ENCODE measurements around the gene CAMK2B. TPM values are rescaled to one million over a fixed set of nuclear protein-coding genes. Genes with fewer than 3 reads are reported as not detected.

CAMK2B gene
- total RNA-seq, 1 donor from 2014 or later: 3.2 TPM

GRCh38 chr7:44228571-44229350, 96.6 kb downstream of the CAMK2B start:
- Histone ChIP-seq H3K4me3 (no peak overlapping the region), H3K36me3 (no peaks in the 10 kb centered on the region), H3K9me3 (no peaks in the 10 kb centered on the region), H3K4me1 (no peaks in the 10 kb centered on the region), H3K27me3 (no peaks in the 10 kb centered on the region), H3K27ac (no peak overlapping the region)
- no peak for TF ChIP-seq CTCF (IDR thresholded peaks at IDR 0.05)
- intact Hi-C loops (cut with DNase I): no loop called here
- DNase-seq (ENCODE audit: low spot score in 2 of 2): no peak

- no peaks in the 10 kb centered on the region for H3K9me3 ChIP-seq
- H3K4me3 ChIP-seq: no peak overlapping the region
- no peak for DNase-seq (ENCODE audit: low spot score in 2 of 2)
- intact Hi-C loops (cut with DNase I): no loop called here
- H3K36me3 ChIP-seq: no peaks in the 10 kb centered on the region
- TF ChIP-seq CTCF (IDR thresholded peaks at IDR 0.05): no peak
- no peak overlapping the region for H3K27ac ChIP-seq
- H3K27me3 ChIP-seq: no peaks in the 10 kb centered on the region
- H3K4me1 ChIP-seq: no peaks in the 10 kb centered on the region
Measured at GRCh38 chr7:44227911-44228310, 97.5 kb downstream of the CAMK2B start.

- H3K4me1 ChIP-seq: no peaks in the 10 kb centered on the region
- H3K36me3 ChIP-seq: no peaks in the 10 kb centered on the region
- intact Hi-C loops (cut with DNase I): no loop called here
- H3K9me3 ChIP-seq: no peaks in the 10 kb centered on the region
- H3K4me3 ChIP-seq: no peak overlapping the region
- TF ChIP-seq CTCF (IDR thresholded peaks at IDR 0.05): no peak
- no peak for DNase-seq (ENCODE audit: low spot score in 2 of 2)
- H3K27me3 ChIP-seq: no peaks in the 10 kb centered on the region
- no peak overlapping the region for H3K27ac ChIP-seq
Measured at GRCh38 chr7:44226396-44226753, 99.0 kb downstream of the CAMK2B start.

GRCh38 chr7:44225566-44226395, 99.6 kb downstream of the CAMK2B start:
- peak in 1 of 2 donors; percentile 54 for DNase-seq (ENCODE audit: low spot score in 2 of 2)
- TF ChIP-seq CTCF (IDR thresholded peaks at IDR 0.05): no peak
- H3K27me3 ChIP-seq: no peaks in the 10 kb centered on the region
- H3K27ac ChIP-seq: no peak overlapping the region
- no peaks in the 10 kb centered on the region for H3K4me1 ChIP-seq
- no peak overlapping the region for H3K4me3 ChIP-seq
- no peaks in the 10 kb centered on the region for H3K36me3 ChIP-seq
- intact Hi-C loops (cut with DNase I): no loop called here
- H3K9me3 ChIP-seq: no peaks in the 10 kb centered on the region

- Histone ChIP-seq H3K9me3 (no peaks in the 10 kb centered on the region), H3K27ac (no peak overlapping the region), H3K27me3 (no peaks in the 10 kb centered on the region), H3K4me1 (no peaks in the 10 kb centered on the region), H3K36me3 (no peaks in the 10 kb centered on the region), H3K4me3 (no peak overlapping the region)
- DNase-seq (ENCODE audit: low spot score in 2 of 2): peak in 1 of 2 donors; percentile 59
- no peak for TF ChIP-seq CTCF (IDR thresholded peaks at IDR 0.05)
- intact Hi-C loops (cut with DNase I): no loop called here
Measured at GRCh38 chr7:44224974-44225565, 100.3 kb downstream of the CAMK2B start.
